ENCODE data around the gene TUBGCP3. TPM values are rescaled to one million over a fixed set of nuclear protein-coding genes. Genes with fewer than 3 reads are reported as not detected.

The TUBGCP3 gene
- total RNA-seq, 2 experiments from 2014 or later, result 30.6 to 31.3 TPM

GRCh38 chr13:112457081-112457480 lies 130.9 kb downstream of the TUBGCP3 start:
- POLR2A ChIA-PET, result no interaction called here
- Histone ChIP-seq H3K4me1 (ENCODE audit: insufficient read depth, low read length) (no peaks in the 10 kb centered on the region), H3K4me3 (ENCODE audit: low read length) (no peak overlapping the region), H3K27me3 (ENCODE audit: control insufficient read depth in 1 of 2, insufficient read depth in 2 of 2, low read length in 2 of 2) (no peaks in the 10 kb centered on the region), H3K27ac (ENCODE audit: low read depth in 1 of 2, low read length in 2 of 2) (no peak overlapping the region), H3K9me3 (ENCODE audit: control insufficient read depth in 1 of 2, insufficient read depth in 1 of 2, low read length in 2 of 2) (peaks cover 2 to 55% of the 10 kb centered on the region in 2 experiments), H3K36me3 (ENCODE audit: insufficient read depth, low read length) (no peaks in the 10 kb centered on the region)
- CTCF ChIA-PET, result no interaction called here
- Mint-ChIP-seq H3K27ac (no peak overlapping the region), H3K36me3 (ENCODE audit: low read depth) (no peaks in the 10 kb centered on the region), H3K27me3 (peaks cover 7% of the 10 kb centered on the region), H3K9me3 (peaks cover 6% of the 10 kb centered on the region), H3K4me3 (no peak overlapping the region), H3K4me1 (ENCODE audit: low read depth) (no peaks in the 10 kb centered on the region)
- ATAC-seq (ENCODE audit: poor library complexity), result no peak
- TF ChIP-seq CTCF (IDR thresholded peaks at IDR 0.05), result no peak
- intact Hi-C loops (cut with DNase I, micrococcal nuclease), result no loop called here
- no peak for DNase-seq

- no peak overlapping the region for H3K27ac ChIP-seq (ENCODE audit: low read depth in 1 of 2, low read length in 2 of 2)
- no peak for TF ChIP-seq CTCF (IDR thresholded peaks at IDR 0.05)
- Mint-ChIP-seq H3K27ac (no peak overlapping the region), H3K36me3 (ENCODE audit: low read depth) (no peaks in the 10 kb centered on the region), H3K4me1 (ENCODE audit: low read depth) (no peaks in the 10 kb centered on the region), H3K4me3 (no peak overlapping the region), H3K9me3 (peaks cover 6% of the 10 kb centered on the region), H3K27me3 (peaks cover 5% of the 10 kb centered on the region)
- no peaks in the 10 kb centered on the region for H3K27me3 ChIP-seq (ENCODE audit: control insufficient read depth in 1 of 2, insufficient read depth in 2 of 2, low read length in 2 of 2)
- no peak overlapping the region for H3K4me3 ChIP-seq (ENCODE audit: low read length)
- intact Hi-C loops (cut with DNase I, micrococcal nuclease), result no loop called here
- H3K4me1 ChIP-seq (ENCODE audit: insufficient read depth, low read length), result no peaks in the 10 kb centered on the region
- no peak for DNase-seq
- no peak for ATAC-seq (ENCODE audit: poor library complexity)
- POLR2A ChIA-PET, result no interaction called here
- peaks cover 0 to 48% of the 10 kb centered on the region in 2 experiments for H3K9me3 ChIP-seq (ENCODE audit: control insufficient read depth in 1 of 2, insufficient read depth in 1 of 2, low read length in 2 of 2)
- no peaks in the 10 kb centered on the region for H3K36me3 ChIP-seq (ENCODE audit: insufficient read depth, low read length)
- CTCF ChIA-PET, result no interaction called here
These were observed 131.6 kb downstream of the TUBGCP3 start for GRCh38 chr13:112456138-112457056.

GRCh38 chr13:112455476-112456059 lies 132.4 kb downstream of the TUBGCP3 start:
- Histone ChIP-seq H3K4me3 (ENCODE audit: low read length) (no peak overlapping the region), H3K36me3 (ENCODE audit: insufficient read depth, low read length) (no peaks in the 10 kb centered on the region), H3K27me3 (ENCODE audit: control insufficient read depth in 1 of 2, insufficient read depth in 2 of 2, low read length in 2 of 2) (no peaks in the 10 kb centered on the region), H3K27ac (ENCODE audit: low read depth in 1 of 2, low read length in 2 of 2) (no peak overlapping the region), H3K4me1 (ENCODE audit: insufficient read depth, low read length) (no peaks in the 10 kb centered on the region), H3K9me3 (ENCODE audit: control insufficient read depth in 1 of 2, insufficient read depth in 1 of 2, low read length in 2 of 2) (peaks cover 0 to 43% of the 10 kb centered on the region in 2 experiments)
- ATAC-seq (ENCODE audit: poor library complexity), result no peak
- no peak for DNase-seq
- H3K4me1 Mint-ChIP-seq (ENCODE audit: low read depth), result no peaks in the 10 kb centered on the region
- CTCF ChIA-PET, result no interaction called here
- no peak overlapping the region for H3K4me3 Mint-ChIP-seq
- intact Hi-C loops (cut with DNase I, micrococcal nuclease), result no loop called here
- H3K27me3 Mint-ChIP-seq, result peaks cover 11% of the 10 kb centered on the region
- peaks cover 6% of the 10 kb centered on the region for H3K9me3 Mint-ChIP-seq
- no peaks in the 10 kb centered on the region for H3K36me3 Mint-ChIP-seq (ENCODE audit: low read depth)
- POLR2A ChIA-PET, result no interaction called here
- H3K27ac Mint-ChIP-seq, result no peak overlapping the region
- TF ChIP-seq CTCF (IDR thresholded peaks at IDR 0.05), result no peak
